Heart left ventricle (tissue), 13 donors: ENCODE results near the gene MS4A4E.

Experiments used
- POLR2A ChIP-seq, 2 donors: fragments of 450-650 bp; IDR thresholded peaks; one replicate each; pipeline ENCODE4 v1.6.1; 2017; ENCODE audit warnings: antibody characterized with exemption in 2 of 2, mild to moderate bottlenecking in 2 of 2, moderate library complexity in 2 of 2
- TF ChIP-seq, protein P1 (sequence below), 12 donors: fragments of 200-600 bp; sonication (generic) in 4 of 12; IDR thresholded peaks; one replicate each; pipeline versions ENCODE4 v1.5.0 to v1.8.0; 2018 to 2022; ENCODE audit warnings: antibody characterized with exemption in 12 of 12, mild to moderate bottlenecking in 5 of 12
- donor health status: ischemic (EF 13 %, LVEDD 7.1; RV severe dilation, severe dysfunction).
- donor health status: DM: no; HTN: yes; CAD: no.
- donor health status: DM: no; HTN: no; CAD: no.
- donor health status: ischemic (EF 25% LVEDD 6.9; RV normal size, moderate dysfunction).
- donor health status: ischemic (EF 25% LVEDD 5.7; RV mildly dilated, moderate dysfunction).
- donor health status: ischemic (EF 35%, LVEDD 5.7; RV mildly dilated, moderate dysfunction).
- donor health status: nonischemic (EF 11% LVEDD 7.7; RV severe dilation, severe dysfunction).
- donor health status: DM: yes; HTN: yes; CAD: no.
- donor health status: PGD.
- donor health status: ischemic (EF 29% LVEDD 5.4; RV normal size, mild dysfunction).
- donor health status: nonischemic (EF 23%, LVEDD 6.1; RV moderate dilation, normal function).

DNA sequence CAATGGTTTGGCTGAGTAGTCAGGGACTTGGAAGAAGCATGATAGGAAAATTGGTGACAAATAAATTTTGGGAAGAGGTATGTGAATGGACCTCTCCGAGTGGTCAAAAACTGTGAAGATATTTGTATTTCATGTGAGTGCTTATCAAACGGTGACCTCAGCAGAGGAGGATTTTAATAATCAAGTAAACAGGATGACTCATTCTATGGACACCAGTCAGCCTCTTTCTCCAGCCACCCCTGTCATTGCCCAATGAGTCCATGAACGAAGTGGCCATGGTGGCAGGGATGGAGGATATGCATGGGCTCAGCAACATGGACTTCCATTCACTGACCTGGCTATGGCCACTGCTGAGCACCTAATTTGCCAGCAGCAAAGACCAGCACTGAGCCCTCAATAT, 21.2 kb downstream of the MS4A4E start:
- TF ChIP-seq POLR2A (IDR thresholded peaks at IDR 0.05): no peak
- TF ChIP-seq, protein P1, sequence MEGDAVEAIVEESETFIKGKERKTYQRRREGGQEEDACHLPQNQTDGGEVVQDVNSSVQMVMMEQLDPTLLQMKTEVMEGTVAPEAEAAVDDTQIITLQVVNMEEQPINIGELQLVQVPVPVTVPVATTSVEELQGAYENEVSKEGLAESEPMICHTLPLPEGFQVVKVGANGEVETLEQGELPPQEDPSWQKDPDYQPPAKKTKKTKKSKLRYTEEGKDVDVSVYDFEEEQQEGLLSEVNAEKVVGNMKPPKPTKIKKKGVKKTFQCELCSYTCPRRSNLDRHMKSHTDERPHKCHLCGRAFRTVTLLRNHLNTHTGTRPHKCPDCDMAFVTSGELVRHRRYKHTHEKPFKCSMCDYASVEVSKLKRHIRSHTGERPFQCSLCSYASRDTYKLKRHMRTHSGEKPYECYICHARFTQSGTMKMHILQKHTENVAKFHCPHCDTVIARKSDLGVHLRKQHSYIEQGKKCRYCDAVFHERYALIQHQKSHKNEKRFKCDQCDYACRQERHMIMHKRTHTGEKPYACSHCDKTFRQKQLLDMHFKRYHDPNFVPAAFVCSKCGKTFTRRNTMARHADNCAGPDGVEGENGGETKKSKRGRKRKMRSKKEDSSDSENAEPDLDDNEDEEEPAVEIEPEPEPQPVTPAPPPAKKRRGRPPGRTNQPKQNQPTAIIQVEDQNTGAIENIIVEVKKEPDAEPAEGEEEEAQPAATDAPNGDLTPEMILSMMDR (IDR thresholded peaks at IDR 0.05): no peak
